Skin of body (tissue), 2 donors: ENCODE measurements around the gene MACF1. TPM values are rescaled to one million over a fixed set of nuclear protein-coding genes. Genes with fewer than 3 reads are reported as not detected.
"Not testable (repeated sequence)": the region's sequence is repeated elsewhere in the genome, so short reads cannot be mapped to it uniquely, and the experiment has no call there.

ENCODE experiments used
- DNase-seq: peaks from one replicate; lab custom pipeline; 2025; lab: John Stamatoyannopoulos, UW
- total RNA-seq: library from RNA; depleted of rRNA; stranded (reverse); fragments of >200 nt; gene quantifications from one replicate; pipeline ENCODE4 v1.2.3, GENCODE V29; 2014

The MACF1 gene
- total RNA-seq, 1 donor from 2014 or later, result 402 TPM

DNA sequence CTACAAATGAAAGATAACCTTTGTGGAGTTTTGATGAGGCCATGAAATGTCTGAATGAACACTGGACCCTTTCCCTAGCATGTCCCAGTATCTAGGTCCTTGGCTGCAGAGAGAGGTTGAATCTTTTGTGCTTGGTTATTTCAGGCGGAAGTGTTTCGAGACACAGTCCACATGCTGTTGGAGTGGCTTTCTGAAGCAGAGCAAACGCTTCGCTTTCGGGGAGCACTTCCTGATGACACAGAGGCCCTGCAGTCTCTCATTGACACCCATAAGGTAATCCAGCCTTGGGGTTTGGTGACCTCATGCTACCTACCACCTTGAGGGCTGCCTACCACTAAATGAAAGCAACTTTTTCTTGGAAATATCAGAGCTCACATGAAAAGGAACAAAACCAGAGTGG lies 248.0 kb downstream of the MACF1 start:
- DNase-seq, result no peak

DNA sequence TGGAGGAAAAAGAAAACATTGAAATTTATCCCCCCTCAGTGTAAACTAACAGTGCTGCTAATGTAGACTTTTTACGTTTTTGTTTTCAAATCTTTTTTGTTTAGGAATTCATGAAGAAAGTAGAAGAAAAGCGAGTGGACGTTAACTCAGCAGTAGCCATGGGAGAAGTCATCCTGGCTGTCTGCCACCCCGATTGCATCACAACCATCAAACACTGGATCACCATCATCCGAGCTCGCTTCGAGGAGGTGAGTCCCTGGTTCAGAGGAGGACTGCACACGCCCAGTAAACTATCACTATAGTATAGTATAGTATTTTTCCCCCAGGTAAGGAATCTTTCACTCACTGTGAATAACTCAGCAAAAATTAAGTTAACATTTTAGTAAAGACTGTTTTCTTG lies 249.1 kb downstream of the MACF1 start:
- DNase-seq, result no peak

DNA sequence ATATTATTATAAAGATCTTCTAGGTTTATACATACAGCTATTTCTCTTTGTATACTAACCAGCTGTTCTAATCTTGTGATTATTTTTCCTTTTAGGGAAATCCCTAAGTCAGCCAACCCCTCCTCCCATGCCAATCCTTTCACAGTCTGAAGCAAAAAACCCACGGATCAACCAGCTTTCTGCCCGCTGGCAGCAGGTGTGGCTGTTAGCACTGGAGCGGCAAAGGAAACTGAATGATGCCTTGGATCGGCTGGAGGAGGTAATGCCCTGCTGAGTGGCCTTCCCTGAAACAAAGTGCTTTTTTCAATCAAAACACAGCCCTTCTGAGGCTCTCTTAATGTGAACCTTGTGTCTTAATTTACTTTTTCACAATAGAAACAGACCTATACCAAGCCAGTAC lies 254.5 kb downstream of the MACF1 start:
- DNase-seq, result no peak

DNA sequence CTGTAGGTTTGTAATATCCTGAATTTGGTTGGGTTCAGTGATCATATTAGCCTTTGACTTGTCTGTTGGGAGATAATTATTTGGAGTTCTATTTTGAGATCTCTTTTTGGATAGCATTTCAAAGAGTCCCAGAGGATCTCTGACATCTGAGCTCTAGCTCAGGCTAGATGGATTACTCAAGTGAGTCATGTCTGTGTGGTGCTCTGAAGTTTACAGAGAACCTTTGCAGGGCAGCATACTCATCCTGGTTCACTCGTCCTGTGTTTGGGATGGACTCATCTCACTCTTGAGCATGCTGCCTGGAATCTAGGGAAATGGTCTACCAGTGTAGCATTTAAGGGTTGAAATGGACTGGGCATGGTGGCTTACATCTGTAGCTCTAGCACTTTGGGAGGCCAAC lies 257.6 kb downstream of the MACF1 start:
- no peak for DNase-seq

DNA sequence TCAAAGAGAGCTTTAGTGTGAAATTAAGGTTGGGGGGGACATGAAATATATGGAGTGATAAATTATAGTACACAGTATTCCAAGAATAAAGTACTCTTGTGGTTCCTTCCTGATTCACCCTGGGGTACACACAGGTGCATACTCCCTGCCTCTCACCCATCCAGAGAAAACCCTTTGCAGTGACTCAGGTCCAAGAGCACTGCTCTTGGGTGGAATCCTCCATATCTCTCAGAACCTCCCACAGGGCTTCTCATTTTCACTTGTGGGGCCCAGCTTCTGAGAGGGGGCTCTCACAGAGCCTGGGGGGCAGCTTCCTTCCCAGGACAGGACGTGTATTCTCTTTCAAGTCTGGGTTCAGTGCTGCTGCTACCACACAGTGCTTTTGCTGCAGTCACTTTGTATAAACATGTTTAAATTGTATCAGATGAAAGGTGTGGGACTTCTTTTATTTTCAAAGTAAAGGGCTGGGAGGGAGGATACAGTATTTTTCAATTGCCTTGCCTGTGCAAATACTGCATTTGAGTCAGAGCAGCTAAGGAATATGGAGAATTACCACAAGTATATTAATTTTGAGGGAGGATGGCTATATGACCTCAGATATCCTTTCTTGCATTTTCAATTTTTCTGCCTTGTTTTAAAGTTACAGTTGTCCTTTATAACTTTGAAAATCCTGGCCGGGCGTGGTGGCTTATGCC lies 262.1 kb downstream of the MACF1 start:
- no peak for DNase-seq

DNA sequence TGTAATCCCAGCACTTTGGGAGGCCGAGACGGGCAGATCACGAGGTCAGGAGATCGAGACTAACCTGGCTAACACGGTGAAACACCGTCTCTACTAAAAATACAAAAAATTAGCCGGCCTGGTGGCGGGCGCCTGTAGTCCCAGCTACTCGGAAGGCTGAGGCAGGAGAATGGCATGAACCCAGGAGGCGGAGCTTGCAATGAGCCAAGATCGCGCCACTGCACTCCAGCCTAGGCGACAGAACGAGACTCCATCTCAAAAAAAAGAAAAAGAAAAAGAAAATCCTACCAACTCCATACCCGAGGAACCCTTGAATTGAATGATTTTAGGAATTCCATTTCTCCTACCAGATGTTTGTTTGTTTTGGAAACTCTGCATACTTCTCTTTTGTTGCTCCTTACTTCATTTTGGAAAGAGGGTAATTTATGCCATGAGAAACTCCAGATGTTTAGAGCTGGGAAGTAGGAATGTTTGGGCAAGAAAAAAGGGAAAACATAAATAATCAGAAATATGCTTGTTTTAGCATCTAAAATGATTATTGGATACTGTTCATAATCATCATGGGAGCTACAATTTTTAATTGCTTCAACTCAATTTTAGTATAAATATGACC lies 262.7 kb downstream of the MACF1 start:
- peak; percentile 86 for DNase-seq

DNA sequence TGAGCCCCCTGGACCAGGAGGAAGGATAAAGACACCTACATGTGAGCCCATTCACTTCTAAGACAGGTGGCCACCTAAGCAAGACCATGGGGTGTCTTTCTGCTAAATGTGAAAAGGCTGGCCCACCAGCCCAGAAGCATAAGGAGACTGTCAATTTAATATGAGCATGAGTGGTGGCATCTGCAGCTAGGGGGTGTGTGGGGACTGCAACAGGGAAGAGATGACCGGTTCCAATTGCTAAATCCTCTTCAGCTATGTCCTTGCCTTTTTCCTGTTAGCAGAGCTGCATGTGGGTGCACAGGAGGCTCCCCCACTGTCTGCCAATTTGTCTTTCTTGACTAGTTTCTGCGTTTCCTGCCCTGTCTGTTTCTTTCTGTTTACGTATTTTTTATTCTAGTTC lies 264.7 kb downstream of the MACF1 start:
- DNase-seq, result no peak

DNA sequence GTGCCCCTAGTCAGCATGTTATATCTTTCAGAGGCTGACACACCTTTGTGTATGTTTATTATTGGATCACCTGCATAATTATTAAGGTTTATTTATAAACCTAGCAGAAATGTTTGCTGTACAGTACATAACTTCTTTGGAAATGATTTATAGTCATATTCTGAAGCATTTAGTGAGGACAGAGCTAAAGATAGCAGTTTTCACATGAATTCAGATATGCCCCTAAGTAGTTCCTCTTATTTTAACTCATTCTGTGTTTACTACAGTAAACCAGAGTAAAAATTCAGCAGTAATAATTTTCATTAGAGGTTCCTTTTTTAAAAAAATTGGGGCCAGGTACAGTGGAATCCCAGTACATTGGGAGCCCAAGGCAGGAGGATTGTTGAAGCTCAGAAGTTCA lies 265.5 kb downstream of the MACF1 start:
- DNase-seq, result no peak

DNA sequence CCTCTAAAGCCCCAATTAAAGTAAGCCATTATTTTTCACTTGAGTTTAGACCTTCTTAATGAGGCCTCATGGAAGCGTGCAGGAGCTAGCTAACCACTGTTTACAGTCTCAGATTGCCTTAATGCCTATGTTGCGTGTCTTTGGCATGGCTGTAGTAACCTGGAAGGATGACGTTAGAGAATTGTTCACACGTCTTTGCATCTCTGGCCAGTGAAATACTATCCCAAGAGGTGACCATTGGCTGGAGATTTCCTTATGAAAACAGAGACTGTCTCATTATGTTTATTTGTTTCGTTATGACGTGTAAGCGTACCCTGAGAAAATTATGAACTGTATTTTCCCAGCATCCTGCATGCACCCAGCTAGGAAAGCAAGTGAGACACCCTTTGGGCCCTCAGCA lies 268.3 kb downstream of the MACF1 start:
- no peak for DNase-seq

DNA sequence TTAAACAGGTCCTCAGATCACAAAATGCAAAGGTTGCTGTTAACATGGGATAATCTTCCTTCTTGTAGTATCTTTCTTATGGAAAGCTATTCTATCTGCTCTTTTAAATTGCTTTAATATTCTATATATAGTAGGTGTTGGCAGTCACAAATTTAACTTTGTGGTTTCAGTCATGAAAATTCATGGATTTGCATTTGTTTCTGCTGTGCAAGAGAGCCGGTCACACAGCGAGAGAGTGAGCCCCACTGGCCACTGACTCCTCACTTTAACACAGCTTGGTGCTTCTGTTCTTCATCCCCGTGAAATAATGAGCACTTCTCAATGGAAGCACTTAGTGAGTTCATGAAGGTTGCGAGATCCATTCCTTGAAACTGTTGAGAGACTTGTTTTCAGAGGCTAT lies 268.8 kb downstream of the MACF1 start:
- DNase-seq, result no peak

DNA sequence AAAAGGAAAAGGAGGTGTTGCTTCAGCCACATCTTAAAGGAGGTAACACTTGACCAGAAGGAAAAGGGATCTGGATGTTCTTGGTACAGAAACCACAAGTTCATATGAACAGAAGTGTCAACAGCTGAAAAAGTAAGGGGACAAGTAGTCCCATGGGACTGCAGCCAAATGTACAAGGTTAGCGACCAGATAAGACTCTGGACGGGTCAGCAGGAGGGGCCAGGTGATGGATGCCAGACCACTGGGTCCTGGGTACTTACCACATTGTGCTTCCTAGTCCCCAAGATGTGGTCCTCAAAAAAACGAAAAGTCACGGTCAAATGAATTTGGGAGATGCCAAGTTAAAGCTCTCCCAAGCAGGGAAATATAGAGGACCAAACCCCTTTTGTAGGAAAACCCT lies 270.3 kb downstream of the MACF1 start:
- DNase-seq, result no peak

DNA sequence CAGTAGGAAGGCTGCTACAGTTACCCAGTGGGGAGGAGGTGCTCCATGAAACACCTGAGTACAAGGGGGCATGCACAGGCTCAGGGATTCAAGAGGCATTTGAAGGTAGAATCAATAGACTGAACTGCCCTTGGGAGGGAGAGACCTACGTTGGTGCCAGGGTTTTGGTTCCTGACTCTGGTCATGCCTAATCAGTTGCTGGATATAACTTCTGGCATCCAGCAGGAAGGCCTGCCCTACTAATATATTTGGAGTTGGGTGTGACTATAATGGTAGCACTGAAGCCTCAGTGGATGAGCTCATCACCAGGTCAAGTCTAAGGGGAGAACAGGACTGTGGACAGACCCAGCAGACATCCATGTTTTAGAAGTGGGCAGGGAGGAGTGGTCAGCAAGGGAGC lies 271.1 kb downstream of the MACF1 start:
- DNase-seq, result not testable (repeated sequence)

DNA sequence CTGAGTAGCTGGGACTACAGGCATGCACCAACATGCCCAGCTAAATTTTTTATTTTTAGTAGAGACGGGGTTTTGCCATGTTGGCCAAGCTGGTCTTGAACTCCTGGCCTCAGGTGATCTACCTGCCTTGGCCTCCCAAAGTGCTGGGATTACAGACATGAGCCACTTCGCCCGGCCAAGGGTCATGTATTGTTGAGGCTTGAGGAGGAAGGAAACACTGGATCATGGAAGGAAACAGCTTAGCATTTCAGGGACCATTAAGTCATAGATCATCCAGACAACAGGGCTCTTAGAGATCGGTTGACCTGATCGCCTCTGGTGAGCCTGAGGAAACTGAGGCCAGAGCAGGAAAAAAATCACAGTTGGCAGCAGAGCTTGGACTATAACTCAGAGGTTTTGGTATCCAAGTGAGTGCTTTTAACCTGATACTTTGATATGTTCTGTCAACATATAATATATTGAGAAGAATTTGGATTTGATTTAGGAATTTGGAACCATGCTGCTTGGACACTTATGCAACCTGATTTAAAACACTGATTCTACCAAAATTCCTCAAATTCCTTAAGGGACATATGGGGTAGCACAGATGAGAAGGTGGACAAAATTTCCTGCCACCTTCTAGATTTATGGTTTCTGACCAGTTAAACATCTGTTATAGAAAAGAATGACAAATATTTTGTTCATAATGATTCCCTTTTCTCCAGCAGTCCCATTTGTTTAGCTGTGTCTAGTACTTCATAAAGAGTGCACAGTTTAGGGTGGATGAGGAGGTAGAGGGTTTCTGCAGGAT lies 273.8 kb downstream of the MACF1 start:
- DNase-seq, result no peak

DNA sequence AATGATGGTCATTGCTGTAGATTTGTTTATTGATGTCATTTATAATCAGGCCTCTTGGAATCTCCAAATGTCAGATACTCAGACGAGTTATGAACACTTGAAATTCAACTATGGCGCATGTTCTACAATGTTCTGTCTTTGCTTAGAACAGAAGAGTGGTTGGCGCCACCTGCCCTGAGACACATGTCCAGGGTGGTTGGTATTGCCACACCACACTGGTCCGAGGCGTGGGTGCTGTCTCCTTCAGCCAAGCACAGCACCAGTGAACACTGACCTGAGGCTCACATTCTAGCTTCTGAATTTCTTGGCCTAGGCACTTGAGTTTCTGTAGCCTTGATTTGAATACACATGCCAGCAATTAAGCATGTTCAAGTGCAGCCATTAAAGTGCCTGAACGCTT lies 276.8 kb downstream of the MACF1 start:
- no peak for DNase-seq

DNA sequence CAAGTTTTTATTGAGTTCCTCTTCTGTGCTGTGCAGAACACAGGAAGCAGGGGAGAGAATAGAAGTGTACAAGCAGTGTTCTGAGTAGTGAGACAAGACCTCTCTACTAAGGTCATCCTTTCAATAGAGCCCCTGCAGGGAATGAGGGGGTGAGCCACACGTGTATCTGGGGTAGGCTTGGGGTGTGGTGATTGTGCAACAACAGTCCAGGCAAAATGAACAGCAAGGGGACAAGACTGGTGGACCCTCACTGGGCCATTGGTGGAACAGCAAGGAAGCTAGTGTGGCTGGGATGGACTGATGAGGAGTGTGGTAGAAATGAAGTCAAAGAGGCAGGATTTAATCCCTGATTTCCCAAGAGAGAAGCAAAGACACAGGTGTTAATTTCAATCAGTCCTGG lies 278.8 kb downstream of the MACF1 start:
- no peak for DNase-seq

DNA sequence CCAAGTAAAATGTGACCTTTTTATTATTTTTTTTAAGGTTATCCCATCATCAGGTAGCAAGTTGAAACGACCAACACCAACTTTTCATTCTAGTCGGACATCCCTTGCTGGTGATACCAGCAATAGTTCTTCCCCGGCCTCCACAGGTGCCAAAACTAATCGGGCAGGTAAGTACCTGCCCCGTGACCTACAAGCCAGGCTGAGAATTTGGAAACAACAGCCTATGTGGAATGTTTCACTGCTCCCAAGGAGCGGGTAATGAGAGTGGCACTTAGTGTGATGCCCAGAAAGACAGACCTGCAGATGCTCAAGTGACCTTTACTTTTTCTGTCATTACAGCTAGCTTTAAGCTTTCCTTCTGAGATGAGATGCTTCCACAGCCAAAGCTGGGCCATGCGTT lies 280.1 kb downstream of the MACF1 start:
- no peak for DNase-seq

DNA sequence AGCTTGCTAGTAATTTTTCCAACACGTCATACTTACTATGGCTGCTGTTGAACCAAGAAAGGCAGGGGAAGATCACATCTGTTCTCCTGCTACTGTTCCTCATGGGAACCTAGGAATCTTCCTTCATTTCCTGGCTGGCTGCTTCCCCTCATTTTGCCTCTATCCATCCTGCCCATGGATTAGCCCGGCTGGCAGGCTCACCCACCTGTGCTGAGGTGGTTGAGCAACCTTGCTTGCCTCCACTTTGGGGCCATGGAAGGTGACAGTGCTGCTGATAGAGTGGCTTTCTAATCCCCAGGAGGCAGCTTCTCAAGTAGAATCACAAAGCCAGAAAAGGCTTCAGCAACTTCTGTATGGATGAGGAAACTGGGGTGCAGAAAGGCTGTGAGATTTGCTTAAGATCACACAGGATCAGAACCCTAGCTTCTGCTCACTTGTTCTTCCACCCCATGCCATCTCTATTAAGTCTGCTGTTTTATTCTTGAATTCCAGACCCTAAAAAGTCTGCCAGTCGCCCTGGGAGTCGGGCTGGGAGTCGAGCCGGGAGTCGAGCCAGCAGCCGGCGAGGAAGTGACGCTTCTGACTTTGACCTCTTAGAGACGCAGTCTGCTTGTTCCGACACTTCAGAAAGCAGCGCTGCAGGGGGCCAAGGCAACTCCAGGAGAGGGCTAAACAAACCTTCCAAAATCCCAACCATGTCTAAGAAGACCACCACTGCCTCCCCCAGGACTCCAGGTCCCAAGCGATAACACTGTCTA lies 280.7 kb downstream of the MACF1 start:
- no peak for DNase-seq

DNA sequence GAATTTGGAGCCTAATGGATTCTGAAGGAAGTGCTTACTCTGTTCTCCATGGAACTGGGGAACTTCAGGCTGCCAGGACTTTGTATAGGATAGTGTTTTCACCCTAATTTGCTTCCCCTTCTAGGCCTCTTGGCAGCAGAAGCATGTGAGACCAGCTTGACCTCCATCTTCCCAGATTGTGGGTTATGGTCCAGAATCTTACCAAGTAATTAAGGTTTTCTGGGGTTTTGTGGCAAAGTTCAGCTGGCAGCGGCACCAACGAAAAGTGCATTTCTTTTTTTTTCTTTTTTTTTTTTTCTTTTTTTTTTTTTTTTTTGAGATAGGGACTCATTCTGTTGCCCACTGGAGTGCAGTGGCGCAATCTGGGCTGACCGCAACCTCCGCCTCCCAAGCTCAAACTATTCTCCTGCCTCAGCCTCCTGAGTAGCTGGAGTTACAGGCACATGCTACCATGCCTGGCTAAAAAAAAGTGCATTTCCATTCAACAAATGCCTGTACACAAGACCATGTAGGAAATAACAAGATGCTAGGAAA lies 283.6 kb downstream of the MACF1 start:
- DNase-seq, result no peak

DNA sequence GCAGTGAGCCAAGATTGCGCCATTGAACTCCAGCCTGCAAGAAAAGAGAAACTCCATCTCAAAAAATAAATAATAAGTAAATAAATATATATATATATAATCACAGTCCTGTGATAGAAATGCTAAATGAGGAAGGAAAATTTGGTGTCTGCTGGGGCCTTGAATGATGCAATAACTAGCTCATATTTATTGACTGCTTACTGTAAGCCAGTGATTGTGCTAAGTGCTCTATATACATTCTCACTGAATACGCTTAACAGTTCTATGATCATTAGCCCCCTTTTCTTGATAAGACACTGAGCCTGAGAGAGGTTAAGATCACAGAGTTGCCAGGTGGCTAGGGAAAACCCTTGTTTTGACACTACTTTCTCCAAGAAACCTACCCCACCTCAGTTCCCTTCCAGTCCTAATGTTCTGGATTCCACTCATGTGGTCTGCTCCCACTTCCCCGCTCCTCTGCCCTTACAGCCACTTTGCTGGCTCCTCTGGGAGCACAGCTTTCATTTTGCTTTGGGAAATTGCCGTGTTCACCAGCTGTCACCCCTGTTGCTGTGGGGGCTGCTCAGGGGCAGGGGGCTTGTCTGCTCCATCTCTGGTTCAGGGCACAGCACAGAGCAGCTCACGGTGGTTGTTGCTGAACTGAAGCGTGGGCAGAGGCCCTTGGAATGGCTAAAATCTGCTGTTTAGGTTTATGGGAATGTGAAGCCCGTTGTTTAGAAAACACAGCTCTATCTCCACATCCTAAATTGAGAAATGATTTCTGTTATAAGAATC lies 284.5 kb downstream of the MACF1 start:
- no peak for DNase-seq

DNA sequence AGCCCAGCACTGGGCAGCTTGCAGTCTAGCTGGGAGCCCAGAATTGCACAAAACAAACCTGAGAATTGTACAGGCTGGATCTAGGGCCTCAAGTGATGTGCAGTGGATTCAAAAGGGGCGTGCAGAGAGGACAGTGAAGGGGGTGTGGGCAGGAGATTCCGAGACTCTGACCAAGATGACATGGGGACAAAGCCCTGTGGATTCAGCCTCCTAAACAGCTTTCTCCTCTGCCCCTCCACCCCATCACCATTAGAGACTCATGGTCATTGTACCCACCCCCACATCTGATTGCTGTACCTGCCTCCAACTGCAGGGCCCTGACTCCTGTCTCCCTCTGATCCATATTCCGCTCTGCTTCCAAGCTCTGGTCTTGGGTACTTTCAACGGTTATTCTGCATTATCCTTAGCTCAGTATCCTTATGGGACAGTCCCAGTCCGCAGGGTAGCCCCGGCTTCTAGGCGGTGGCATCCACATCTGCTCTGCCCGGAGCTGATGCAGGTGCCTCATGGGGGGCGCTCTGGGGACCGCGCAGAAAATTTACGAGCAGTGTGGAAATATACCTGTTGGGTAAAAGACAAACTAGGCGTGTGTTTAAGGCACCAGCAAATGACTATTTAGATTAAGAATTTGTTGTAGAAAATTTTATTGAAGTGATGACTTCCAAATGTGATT lies 285.2 kb downstream of the MACF1 start:
- no peak for DNase-seq
